GM19025 (cell line): ENCODE results near the gene RRAD.
A peak's percentile ranks its signal among the peaks of the same experiment; 100 is the strongest.
"Not testable (repeated sequence)": the region's sequence is repeated elsewhere in the genome, so short reads cannot be mapped to it uniquely, and the experiment has no call there.

ENCODE experiments used
- ATAC-seq: cut with Tn5 transposase; IDR thresholded peaks from one replicate; pipeline ENCODE4 v1.9.1; 2021; ENCODE audit warnings: mild to moderate bottlenecking, low read depth, moderate library complexity; ENCODE audit not compliant: unreplicated experiment

RRAD gene, protein sequence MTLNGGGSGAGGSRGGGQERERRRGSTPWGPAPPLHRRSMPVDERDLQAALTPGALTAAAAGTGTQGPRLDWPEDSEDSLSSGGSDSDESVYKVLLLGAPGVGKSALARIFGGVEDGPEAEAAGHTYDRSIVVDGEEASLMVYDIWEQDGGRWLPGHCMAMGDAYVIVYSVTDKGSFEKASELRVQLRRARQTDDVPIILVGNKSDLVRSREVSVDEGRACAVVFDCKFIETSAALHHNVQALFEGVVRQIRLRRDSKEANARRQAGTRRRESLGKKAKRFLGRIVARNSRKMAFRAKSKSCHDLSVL

DNA sequence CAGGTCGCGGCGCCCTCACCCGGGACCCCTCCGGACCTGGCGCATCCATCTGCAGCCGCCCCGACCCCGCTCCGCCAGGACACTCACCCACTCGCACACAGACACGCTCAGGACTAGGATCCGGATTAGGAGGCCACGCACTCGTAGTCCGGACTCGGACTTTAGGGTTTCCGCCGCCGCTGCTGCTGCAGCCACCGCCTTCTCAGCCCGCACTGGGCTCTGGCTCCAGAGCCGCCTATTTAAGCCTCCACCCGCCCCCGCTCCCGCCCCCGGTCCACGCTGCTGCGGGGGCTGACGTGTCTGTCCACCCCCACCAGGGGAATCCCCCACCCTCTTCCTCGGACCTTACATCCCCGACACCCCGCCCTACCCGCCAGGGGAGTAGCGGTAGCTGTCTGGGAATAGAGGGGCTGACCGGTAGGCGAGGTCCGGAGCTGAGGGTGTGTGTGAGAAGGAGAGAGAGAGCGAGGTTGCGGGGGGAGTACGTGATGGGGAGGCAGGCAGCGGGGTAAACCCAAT is at the start of gene RRAD:
Gene RRAD, minus strand, starts transcription at position 214 of the 519 bp plus-strand sequence. CDS start 356 bp downstream, outside the sequence.
- peak; percentile 19 for ATAC-seq

DNA sequence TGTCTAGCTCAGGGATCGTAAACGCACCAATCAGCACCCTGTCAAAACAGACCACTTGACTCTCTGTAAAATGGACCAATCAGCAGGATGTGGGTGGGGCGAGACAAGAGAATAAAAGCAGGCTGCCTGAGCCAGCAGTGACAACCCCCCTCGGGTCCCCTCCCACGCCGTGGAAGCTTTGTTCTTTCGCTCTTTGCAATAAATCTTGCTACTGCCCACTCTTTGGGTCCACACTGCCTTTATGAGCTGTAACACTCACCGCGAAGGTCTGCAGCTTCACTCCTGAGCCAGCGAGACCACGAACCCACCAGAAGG is 49.6 kb upstream of the RRAD start:
- not testable (repeated sequence) for ATAC-seq

DNA sequence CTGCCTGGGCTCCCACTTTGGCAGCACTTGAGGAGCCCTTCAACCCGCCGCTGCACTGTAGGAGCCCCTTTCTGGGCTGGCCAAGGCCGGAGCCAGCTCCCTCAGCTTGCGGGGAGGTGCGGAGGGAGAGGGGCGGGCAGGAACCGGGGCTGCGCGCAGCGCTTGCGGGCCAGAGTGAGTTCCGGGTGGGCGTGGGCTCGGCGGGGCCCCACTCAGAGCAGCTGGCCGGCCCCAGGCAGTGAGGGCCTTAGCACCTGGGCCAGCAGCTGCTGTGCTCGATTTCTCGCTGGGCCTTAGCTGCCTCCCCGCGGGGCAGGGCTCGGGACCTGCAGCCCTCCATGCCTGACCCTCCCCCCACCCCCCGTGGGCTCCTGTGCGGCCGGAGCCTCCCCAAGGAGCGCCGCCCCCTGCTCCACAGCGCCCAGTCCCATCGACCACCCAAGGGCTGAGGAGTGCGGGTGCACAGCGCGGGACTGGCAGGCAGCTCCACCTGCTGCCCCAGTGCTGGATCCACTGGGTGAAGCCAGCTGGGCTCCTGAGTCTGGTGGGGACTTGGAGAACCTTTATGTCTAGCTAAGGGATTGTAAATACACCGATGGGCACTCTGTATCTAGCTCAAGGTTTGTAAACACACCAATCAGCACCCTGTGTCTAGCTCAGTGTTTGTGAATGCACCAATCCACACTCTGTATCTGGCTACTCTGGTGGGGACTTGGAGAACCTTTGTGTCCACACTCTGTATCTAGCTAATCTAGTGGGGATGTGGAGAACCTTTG is 49.0 kb upstream of the RRAD start:
- ATAC-seq: not testable (repeated sequence)

DNA sequence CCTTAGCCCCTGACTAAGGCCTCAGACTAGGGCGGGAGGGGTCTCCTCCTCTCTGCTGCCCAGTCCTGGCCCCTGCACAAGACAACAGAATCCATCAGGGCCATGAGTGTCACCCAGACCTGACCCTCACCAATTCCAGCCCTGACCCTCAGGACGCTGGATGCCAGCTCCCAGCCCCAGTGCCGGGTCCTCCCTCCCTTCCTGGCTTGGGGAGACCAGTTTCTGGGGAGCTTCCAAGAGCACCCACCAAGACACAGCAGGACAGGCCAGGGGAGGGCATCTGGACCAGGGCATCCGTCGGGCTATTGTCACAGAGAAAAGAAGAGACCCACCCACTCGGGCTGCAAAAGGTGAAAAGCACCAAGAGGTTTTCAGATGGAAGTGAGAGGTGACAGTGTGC is 48.4 kb upstream of the RRAD start:
- ATAC-seq: no peak

DNA sequence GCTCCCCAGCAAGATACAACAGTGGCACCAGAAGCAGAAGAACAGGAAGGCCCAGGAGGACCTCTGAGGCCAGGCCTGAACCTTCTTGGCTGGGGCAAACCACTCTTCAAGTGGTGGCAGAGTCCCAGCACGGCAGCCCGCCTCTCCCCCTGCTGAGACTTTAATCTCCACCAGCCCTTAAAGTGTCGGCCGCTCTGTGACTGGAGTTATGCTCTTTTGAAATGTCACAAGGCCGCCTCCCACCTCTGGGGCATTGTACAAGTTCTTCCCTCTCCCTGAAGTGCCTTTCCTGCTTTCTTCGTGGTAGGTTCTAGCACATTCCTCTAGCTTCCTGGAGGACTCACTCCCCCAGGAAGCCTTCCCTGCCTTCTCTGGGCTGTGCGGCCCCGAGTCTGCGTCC is 47.6 kb upstream of the RRAD start:
- no peak for ATAC-seq

DNA sequence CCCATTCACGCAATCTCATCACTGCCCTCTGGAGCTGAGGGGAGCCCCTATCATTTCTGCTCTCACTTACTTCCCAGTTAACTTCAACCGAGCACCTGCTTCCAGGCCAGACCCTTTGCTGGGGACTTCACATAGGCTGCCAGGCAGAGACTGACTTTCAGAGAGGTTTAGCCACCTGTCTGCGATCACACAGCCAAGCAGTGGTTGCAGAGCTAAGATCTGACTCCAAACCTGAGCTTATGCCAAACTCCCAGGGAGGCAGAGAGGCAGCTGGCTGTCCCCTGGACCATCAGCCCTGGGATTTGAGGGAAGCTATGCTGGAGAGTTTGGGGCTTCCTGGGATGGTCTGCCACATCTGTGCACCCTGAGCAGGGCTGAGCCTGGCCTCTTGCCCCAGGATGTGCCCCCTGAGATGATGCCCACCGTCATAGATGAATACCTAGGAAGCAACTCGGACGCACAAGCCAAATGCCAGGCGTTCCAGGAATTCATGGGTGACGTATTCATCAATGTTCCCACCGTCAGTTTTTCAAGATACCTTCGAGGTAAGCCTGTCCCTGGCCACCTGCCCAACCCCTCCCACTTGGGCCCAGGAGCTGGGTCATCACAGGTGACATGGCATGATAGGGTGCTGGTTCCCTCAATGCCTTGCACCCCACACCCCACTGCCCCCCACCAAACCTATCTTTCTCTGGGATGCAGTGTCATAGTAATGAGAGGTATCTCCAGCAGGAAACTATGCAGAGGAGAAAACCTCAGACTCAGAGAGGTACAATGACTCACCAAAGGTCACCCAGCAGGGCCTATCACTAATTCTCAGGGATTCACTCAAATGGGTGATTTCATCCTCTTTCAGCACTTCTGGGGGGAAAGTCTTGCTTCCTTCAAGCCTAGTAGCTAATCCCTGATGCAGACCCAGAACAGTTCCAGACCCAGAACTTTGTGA is 45.7 kb upstream of the RRAD start:
- no peak for ATAC-seq

DNA sequence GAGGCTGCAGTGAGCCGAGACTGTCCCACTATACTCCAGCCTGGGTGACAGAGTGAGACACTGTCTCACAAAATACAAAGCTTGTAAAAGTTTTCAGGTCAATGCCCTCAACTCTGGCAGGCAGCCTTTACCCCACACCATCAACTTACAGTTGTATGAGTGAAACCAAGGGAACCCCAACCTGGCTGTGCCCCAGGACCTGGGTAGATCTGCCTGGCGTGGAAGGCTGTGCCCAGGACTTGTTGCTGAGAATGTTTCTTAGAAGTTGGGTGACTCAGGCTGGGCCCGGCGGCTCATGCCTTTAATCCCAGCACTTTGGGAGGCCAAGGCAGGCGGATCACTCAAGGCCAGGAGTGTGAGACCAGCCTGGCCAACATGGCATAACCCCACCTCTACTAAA is 43.5 kb upstream of the RRAD start:
- no peak for ATAC-seq

DNA sequence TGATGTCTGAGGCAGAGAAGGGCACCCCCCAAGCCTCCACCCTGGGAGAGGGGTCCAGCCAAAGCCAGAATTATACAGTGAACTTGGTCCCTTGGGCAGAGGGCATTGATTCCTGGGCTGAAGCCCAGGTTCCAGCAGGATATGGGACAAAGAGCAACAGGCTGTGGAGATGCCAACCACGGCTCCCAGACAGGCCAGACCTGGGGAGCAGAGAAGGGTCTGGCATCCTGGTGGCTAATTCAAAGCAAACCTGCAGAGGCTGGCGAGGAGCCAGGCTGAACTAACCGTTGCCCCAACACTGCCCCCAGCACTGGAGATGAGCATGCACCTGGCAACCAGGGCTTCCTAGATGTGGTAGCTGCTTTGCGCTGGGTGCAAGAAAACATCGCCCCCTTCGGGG is 38.7 kb upstream of the RRAD start:
- ATAC-seq: no peak

DNA sequence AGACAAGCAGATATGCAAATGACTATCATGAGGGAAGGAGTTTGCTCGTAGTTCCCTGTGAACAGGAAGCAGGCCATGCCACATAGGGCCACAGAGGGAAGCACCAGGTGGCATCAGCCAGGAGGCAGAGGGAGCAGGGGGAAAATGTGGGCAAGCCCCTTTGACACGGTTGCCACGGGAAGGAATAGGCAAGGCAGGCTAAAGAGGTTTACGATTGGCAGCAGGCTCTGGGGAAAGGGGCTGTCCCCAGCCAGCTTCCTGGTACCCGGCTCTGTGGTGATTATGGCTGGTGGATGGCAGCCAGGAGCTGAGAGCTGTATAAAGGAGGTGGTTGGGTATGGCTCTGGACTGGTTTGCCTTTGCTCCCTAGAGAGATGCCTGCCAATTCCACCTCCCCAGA is 36.6 kb upstream of the RRAD start:
- ATAC-seq: no peak

DNA sequence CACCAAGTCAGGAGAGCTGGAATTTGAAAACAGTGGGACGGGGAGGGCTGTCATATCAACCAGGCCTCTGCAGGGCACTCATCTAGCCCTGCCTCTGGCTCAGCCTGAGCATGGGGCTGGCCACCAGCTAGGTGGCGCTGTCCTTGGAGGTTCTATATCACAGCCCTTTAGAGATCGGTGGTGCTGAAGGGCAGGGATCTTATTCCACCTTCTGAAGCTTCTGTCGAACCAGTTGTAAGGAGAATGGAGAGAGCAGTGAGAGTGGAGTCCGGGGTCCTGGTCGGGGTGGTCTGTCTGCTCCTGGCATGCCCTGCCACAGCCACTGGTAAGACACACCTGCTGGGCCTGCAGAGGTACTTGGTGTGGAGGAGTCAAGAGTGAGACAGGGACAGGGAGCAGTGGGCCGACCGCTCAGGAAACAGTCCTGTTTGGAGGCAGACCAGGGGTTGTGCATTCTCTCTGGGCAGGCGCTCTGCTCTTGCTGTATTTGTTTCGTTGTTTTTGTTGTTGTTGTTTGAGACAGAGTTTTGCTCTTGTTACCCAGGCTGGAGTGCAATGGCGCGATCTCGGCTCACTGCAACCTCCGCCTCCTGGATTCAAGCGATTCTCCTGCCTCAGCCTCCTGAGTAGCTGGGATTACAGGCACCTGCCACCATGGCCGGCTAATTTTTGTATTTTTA is 35.9 kb upstream of the RRAD start, which contains the start of gene CES3:
Gene CES3, plus strand, starts transcription at position 202 of the 680 bp plus-strand sequence. Its CDS starts 42 bp downstream, at position 244.
- ATAC-seq: no peak

DNA sequence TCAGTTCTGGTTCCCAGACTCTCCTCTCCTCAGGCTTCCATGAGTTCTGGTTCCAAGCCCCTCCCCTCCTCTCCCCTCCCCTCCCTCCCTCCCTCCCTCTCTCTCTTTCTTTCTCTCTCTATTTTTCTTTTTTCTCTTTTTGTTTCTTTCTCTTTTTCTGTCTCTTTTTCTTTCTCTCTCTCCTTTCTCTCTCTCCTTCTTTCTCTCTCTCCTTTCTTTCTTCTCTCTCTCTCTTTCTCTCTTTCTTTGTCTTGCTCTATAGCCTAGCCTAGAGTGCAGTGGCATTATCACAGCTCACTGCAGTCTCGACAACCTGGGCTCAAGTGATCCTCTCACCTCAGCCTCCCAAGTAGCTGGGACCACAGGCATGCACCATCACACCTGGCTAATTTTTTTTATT is 34.9 kb upstream of the RRAD start:
- no peak for ATAC-seq

DNA sequence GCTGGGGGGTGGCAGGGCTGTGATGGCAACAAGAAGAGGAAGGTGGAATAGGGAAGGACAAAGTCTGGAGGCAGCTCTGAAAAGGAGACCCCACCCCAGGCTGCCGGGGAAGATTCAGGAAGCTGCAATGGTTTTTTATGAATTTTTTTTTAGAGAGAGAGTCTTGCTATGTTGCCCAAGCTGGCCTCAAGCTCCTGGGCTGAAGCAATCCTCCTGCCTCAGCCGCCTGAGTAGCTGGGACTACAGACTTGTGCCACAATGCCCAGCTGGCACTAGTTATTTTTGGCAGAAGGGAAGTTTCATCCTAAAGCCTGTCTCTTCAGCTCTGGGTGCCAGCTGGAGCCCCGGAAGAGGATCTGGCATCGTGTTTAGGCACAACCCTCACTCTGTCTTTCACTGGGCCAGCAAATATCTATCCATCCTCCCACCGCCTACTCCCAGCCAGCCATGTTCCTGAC is 34.4 kb upstream of the RRAD start:
- no peak for ATAC-seq

DNA sequence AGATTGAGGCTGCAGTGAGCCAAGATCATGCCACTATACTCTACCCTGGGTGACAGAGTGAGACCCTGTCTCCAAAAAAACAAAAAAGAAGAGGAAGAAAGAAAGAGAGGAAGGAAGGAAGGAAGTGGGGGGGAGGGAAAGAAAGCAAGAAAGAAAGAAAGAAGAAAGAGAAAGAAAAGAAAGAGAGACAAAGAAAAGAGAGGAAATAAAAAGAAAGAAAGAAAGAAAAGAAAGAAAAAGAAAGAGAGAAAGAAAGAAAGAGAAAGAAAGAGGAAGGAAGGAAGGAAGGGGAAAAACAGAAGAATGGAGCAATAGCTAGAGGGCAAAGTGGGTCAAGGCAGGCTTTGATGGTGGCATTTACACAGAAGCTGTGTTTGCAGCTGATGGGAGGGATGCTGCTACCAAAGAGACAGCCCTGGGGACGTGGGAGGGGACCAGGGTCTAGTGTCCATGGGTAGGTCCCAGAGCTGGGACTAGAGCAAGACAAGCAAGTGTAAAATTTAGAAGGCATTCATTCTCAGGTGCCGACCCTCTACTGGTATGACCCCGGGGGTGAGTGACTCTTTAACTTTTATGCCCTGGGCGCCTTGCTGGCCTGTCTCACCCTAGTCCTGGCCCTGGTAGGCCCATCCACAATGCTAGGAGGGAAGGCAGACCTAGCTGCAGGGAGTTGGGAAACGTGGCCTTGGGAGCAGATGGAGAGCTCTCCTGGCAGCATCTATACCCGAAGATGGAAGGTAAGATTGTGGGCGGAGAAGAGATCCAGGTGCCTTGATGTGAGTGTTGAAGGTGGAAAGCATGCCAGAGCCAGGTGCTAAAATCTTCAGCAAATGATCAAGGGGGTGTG is 33.7 kb upstream of the RRAD start:
- no peak for ATAC-seq

DNA sequence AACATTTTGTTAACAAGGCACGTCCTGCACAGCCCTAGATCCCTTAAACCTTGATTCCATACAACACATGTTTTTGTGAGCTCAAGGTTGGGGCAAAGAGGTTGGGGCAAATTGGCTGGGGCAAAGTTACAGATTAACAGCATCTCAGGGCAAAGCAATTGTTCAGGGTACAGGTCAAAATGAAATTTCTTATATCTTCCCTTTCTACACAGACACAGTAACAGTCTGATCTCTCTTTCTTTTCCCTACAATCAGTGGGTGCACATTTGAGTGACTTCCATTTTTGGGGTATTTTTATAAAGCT is 30.8 kb upstream of the RRAD start:
- ATAC-seq: not testable (repeated sequence)

DNA sequence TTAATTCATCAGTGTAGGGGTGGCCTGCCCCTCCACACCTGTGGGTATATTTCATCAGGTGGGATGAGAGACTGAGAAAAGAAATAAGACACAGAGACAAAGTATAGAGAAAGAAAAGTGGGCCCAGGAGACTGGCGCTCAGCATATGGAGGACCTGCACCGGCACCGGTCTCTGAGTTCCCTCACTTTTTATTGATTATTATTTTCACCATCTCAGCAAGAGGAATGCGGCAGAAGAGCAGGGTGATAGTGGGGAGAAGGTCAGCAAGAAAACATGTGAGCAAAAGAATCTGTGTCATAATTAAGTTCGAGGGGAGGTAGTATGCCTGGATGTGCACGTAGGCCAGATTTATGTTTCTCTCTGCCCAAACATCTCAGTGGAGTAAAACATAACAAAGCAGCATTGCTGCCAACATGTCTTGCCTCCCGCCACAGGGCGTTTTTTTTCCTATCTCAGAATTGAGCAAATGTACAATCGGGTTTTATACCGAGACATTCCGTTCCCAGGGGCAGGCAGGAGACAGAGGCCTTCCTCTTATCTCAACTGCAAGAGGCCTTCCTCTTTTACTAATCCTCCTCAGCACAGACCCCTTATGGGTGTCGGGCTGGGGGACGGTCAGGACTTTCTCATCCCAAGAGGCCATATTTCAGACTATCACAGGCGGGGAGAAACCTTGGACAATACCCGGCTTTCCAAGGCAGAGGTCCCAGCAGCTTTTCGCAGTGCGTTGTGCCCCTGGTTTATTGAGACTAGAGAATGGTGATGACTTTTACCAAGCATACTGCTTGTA is 30.2 kb upstream of the RRAD start:
- ATAC-seq: not testable (repeated sequence)

DNA sequence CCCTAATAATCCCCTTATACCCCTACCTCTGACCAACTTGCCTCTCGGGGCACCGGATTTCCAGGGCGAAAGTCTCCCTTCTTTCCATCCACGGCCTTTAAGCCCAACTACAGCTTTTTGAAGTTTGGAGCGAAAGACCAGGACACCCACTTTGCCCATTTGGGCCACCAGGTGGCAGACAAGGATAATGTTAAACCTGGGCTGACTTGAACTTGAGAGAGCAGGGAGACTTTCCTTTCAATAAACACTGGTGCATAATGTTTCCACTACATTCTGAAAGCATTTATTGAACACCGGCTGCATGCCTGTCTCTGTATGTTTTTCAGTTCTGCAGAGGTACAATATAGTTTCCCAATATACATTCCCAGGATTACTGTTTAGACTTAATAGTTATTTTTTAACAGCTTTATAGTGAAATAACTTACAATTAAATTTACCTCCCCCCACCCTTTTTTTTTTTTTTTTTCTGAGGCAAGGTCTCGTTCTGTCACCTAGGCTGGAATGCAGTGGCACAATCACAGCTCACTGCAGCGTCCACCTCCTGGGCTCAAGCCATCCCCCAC is 28.8 kb upstream of the RRAD start:
- no peak for ATAC-seq

DNA sequence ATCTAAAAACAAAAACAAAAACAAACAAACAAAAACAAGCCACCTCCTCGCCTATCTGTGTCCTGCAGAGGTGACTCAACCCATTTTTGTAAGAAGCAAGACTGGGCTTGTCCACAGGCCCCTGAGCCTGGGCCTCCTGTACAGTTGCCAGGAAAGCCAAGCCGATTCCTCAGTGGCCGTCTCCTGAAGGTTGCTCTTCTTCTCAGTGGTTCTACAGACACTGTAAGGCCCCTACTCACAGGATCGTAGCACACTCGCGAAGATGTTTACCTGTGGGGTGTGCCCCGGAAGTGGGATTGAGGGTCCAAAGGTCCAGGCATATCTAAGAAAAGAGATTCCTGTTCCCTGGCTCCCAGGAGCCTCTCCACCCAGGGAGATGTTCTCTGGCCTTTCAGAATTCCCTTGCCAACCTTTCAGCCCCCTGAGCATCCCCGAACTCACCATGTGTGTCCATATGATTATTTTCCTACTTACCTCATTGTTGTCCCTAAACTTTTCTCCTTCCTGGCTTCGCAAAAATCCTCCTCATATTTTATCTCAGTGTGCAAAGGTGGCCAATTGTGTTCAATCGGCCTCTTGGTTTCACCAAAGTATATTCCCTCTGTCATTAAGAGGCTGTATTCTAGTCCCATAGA is 28.2 kb upstream of the RRAD start:
- ATAC-seq: no peak
